Testis (tissue), 3 donors: ENCODE data around the gene EML4. TPM values are rescaled to one million over a fixed set of nuclear protein-coding genes. Genes with fewer than 3 reads are reported as not detected.

Experiments
- DNase-seq: peaks from one replicate; pipeline ENCODE4 v3.0.0-alpha.2; 2019
- H3K27ac ChIP-seq, 2 donors: fragments of 200-600 bp; sonication (generic); one replicate each; pipeline ENCODE4 v1.5.1; 2019
- H3K27me3 ChIP-seq: fragments of 200-600 bp; sonication (generic); one replicate; pipeline ENCODE4 v1.5.1; 2019
- H3K36me3 ChIP-seq: fragments of 200-600 bp; sonication (generic); one replicate; pipeline ENCODE4 v1.5.1; 2017; ENCODE audit warnings: low read depth; ENCODE audit errors: missing control alignments
- H3K4me1 ChIP-seq: fragments of 200-600 bp; sonication (generic); one replicate; pipeline ENCODE4 v1.5.1; 2019
- H3K4me3 ChIP-seq, 2 donors: fragments of 200-600 bp; sonication (generic); one replicate each; pipeline ENCODE4 v1.5.1; 2017 to 2019
- H3K9me3 ChIP-seq: fragments of 200-600 bp; sonication (generic); one replicate; pipeline ENCODE4 v1.5.1; 2017
- POLR2A ChIP-seq: fragments of 450-650 bp; IDR thresholded peaks from one replicate; pipeline ENCODE4 v1.6.1; 2017; ENCODE audit warnings: antibody characterized with exemption, mild to moderate bottlenecking, moderate library complexity
- WGBS, 2 donors: methylation state at CpG; one replicate each; pipeline ENCODE4 v1.1.5; 2018; 5-methylcytosine and 5-hydroxymethylcytosine counted together
- intact Hi-C: fragments of 100-400 bp; cut with DNase I; formaldehyde crosslinking; loops from one replicate; pipeline ENCODE4 v1.15.1; 2023; ENCODE audit warnings: low total_unique reads
- polyA plus RNA-seq: library from polyadenylated mRNA; stranded (reverse); fragments of 350-450 nt; fragmentation: Illumina TruSeq; extraction: RNeasy Lipid Tissue Mini Kit (QIAGEN cat#74804); gene quantifications from one replicate; pipeline ENCODE4 v1.2.3, GENCODE V29; 2014; ENCODE audit warnings: low read depth, low replicate concordance; ENCODE audit not compliant: insufficient read depth
- total RNA-seq, 2 donors: library from RNA; depleted of rRNA; stranded (reverse); fragments of >200 nt; gene quantifications; one replicate each; pipeline ENCODE4 v1.2.3, GENCODE V29; 2016
- TF ChIP-seq, protein P1 (sequence below), 3 experiments: fragments of 450-650 bp in 2 of 3; fragments of 200-600 bp in 1 of 3; sonication (generic) in 1 of 3; IDR thresholded peaks; one replicate each; pipeline ENCODE4 v1.5.1; 2016 to 2019; ENCODE audit warnings: antibody characterized with exemption in 3 of 3, mild to moderate bottlenecking in 2 of 3, moderate library complexity in 1 of 3

The EML4 gene
- total and polyA plus RNA-seq, 3 donors from 2014 or later: 49.0 to 71.0 (median 67.1) TPM

- Histone ChIP-seq H3K4me1 (no peaks in the 10 kb centered on the region), H3K9me3 (no peaks in the 10 kb centered on the region), H3K27ac (no peak overlapping the region), H3K36me3 (no peaks in the 10 kb centered on the region), H3K27me3 (no peaks in the 10 kb centered on the region), H3K4me3 (no peak overlapping the region)
- WGBS, 2 donors: 78 to 100% methylated on average over 1 of the region's 1 CpG
- no peak for DNase-seq
- TF ChIP-seq, protein P1, sequence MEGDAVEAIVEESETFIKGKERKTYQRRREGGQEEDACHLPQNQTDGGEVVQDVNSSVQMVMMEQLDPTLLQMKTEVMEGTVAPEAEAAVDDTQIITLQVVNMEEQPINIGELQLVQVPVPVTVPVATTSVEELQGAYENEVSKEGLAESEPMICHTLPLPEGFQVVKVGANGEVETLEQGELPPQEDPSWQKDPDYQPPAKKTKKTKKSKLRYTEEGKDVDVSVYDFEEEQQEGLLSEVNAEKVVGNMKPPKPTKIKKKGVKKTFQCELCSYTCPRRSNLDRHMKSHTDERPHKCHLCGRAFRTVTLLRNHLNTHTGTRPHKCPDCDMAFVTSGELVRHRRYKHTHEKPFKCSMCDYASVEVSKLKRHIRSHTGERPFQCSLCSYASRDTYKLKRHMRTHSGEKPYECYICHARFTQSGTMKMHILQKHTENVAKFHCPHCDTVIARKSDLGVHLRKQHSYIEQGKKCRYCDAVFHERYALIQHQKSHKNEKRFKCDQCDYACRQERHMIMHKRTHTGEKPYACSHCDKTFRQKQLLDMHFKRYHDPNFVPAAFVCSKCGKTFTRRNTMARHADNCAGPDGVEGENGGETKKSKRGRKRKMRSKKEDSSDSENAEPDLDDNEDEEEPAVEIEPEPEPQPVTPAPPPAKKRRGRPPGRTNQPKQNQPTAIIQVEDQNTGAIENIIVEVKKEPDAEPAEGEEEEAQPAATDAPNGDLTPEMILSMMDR (IDR thresholded peaks at IDR 0.05): no peak
- TF ChIP-seq POLR2A: no peak
- intact Hi-C loops: no loop called here
These were observed 140.9 kb downstream of the EML4 start for GRCh38 chr2:42310007-42310515.

- no peak for DNase-seq
- 88% methylated on average over 4 of the region's 4 CpGs for WGBS, 2 donors
- TF ChIP-seq, protein P1 (IDR thresholded peaks at IDR 0.05): no peak
- TF ChIP-seq POLR2A: no peak
- Histone ChIP-seq H3K4me1 (no peaks in the 10 kb centered on the region), H3K4me3 (no peak overlapping the region), H3K27ac (no peak overlapping the region), H3K27me3 (no peaks in the 10 kb centered on the region), H3K36me3 (no peaks in the 10 kb centered on the region), H3K9me3 (no peaks in the 10 kb centered on the region)
- intact Hi-C loops: no loop called here
These were observed 143.0 kb downstream of the EML4 start for GRCh38 chr2:42312106-42312505.

DNA sequence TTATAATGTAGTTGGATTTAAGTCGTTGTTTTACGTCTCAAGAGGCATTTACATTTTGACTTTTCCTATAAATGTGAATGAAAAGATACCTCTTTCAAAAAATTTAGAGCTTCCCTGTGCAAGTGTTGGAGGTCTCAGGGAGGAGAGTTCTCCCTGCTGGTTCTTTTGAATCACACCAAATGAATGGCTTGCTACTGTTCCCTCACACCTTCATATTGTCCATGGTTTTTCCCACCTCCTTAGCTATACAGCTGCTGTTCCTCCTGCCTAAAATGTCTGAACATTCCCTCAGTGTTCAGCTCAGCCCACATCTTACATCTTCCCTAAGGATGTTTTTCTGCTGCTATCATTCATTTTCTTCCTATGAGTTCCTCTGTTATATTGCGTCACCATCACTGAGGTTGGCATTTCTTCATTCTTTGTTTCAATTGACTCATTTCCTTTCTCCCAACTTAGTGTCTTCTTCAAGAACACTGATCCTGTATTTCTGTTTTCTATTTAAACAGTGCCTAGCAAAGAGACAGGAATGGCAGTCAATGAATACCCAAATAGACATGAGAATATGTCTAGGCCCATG is 145.8 kb downstream of the EML4 start:
- TF ChIP-seq, protein P1 (IDR thresholded peaks at IDR 0.05): no peak
- TF ChIP-seq POLR2A: no peak
- Histone ChIP-seq H3K36me3 (no peaks in the 10 kb centered on the region), H3K4me1 (no peaks in the 10 kb centered on the region), H3K9me3 (no peaks in the 10 kb centered on the region), H3K27me3 (no peaks in the 10 kb centered on the region), H3K27ac (no peak overlapping the region), H3K4me3 (no peak overlapping the region)
- DNase-seq: no peak
- 86 to 96% methylated on average over 3 of the region's 3 CpGs for WGBS, 2 donors
- intact Hi-C loops: no loop called here

DNA sequence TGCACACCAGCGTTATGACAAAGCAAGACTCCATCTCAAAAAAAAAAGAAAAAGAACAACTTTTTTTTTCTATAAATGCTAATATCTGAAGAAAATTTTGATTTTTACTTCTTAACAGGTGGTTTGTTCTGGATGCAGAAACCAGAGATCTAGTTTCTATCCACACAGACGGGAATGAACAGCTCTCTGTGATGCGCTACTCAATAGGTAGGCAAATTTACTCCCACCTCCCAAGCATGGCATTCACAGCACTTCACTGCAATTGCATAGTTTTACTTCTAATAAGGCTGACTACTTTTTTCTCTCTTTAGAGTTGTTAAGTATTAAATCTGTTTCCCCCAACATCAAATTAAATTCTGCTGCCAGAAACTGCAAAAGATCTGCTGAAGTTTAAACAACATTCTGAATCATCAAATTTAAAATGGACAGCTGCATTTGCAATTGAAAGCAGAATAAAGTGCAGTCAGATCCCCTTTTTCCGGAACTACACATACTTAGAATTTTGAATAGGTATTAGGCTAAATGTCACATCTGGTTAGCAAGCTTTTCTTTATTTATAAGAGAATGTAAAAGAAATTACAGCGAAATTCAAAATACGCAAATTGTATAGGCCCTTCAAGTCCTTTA is 146.8 kb downstream of the EML4 start:
- no peaks in the 10 kb centered on the region for H3K27me3 ChIP-seq
- no peak for DNase-seq
- no peaks in the 10 kb centered on the region for H3K4me1 ChIP-seq
- no peaks in the 10 kb centered on the region for H3K36me3 ChIP-seq
- H3K4me3 ChIP-seq: no peak overlapping the region
- intact Hi-C loops: no loop called here
- H3K27ac ChIP-seq: no peak overlapping the region
- TF ChIP-seq, protein P1 (IDR thresholded peaks at IDR 0.05): no peak
- TF ChIP-seq POLR2A: no peak
- 90 to 92% methylated on average over 6 of the region's 6 CpGs for WGBS, 2 donors
- H3K9me3 ChIP-seq: no peaks in the 10 kb centered on the region

GRCh38 chr2:42316910-42317309 is 147.8 kb downstream of the EML4 start:
- 94 to 98% methylated on average over 3 of the region's 3 CpGs for WGBS, 2 donors

More at GRCh38 chr2:42316910-42317309, 147.8 kb downstream of the EML4 start:
- intact Hi-C loops: no loop called here
- Histone ChIP-seq H3K27me3 (no peaks in the 10 kb centered on the region), H3K4me1 (no peaks in the 10 kb centered on the region), H3K27ac (no peak overlapping the region), H3K9me3 (no peaks in the 10 kb centered on the region), H3K4me3 (no peak overlapping the region), H3K36me3 (no peaks in the 10 kb centered on the region)
- TF ChIP-seq, protein P1 (IDR thresholded peaks at IDR 0.05): no peak
- no peak for TF ChIP-seq POLR2A
- DNase-seq: no peak
